ENCODE data around the gene STARD5.

Gene STARD5

DNA sequence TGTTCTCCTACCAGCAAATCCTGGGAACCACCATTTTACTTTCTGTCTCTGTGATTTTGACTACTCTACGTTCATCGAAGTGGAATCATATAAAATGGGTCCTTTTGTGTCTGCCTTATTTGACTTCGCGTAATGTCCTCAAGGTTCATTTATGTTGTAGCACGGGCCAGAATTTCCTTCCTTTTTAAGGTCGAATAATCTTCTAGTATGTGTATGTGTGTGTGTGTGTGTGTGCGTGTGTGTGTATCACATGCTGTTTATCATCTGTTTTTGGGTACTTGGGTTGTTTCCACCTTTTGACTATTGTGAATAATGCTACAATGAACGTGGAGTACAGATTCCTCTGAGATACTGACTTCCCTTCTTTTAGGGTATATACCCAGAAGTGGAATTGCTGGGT, 35.3 kb downstream of the STARD5 start:
- DNase-seq, result no peak

- no peak for DNase-seq
These were observed 35.9 kb downstream of the STARD5 start for GRCh38 chr15:81288040-81288439.

GRCh38 chr15:81286621-81287121, 37.3 kb downstream of the STARD5 start:
- no peak for DNase-seq

GRCh38 chr15:81285461-81285860, 38.5 kb downstream of the STARD5 start:
- DNase-seq, result no peak

DNA sequence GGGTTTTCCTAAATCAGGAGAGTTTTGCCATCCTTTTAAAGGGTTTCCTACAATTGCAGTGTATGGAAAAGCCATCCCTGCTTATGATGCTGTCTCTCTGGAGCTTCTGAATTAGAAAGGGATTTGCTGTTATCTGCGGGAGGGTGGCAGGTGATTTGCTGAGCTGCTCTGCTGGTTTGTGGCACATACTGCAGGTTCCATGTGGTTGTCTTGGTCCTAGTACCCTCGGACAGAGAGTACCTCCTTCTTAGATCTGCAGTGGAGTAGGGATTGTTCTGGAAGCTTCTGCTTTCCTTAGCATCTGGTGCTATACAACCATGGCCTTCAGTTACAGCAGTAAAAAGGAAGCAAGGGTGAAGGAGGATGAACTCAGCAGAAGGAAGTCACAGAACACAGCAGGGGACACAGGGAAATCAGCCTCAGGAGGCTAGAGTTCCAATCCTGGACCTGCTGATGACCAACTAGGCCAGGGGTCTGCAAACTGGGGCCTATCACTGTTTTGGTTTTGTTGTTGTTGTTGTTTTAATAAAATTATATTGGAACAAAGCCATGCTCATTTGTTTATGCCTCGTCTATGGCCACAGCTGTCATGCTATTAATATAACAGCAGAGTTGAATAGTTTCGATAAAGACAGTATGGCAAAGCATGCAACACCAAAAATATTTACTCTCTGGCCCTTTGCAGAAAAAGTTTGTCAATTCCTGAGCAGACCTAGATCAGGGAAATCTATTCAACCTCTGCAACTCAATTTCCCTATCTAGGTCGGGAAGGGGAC, 39.5 kb downstream of the STARD5 start:
- no peak for DNase-seq

DNA sequence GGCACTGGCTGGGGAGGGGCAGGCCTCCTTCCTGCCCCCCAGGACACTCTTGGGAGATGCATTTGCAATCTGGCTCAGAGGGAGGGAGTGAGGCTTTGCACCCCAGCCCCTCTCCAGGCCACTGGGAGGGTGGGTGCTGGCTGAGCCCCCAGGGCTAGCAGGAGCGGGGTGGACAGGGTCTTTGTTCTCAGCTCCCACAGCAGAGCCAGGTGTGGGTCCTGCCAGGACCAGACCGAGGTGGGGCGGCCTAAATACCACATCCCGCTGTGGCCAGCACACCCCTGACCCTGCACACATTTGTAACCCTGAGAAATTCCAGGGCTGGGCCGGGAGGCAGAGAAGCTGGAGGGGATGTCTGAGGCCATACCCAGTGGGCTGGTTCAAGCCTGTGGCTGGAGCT, 41.0 kb downstream of the STARD5 start:
- no peak for DNase-seq

GRCh38 chr15:81282606-81282895, 41.4 kb downstream of the STARD5 start:
- DNase-seq, result no peak

- no peak for DNase-seq
These were observed 42.0 kb downstream of the STARD5 start for GRCh38 chr15:81281766-81282605.

GRCh38 chr15:81281456-81281735, 42.5 kb downstream of the STARD5 start:
- no peak for DNase-seq

DNA sequence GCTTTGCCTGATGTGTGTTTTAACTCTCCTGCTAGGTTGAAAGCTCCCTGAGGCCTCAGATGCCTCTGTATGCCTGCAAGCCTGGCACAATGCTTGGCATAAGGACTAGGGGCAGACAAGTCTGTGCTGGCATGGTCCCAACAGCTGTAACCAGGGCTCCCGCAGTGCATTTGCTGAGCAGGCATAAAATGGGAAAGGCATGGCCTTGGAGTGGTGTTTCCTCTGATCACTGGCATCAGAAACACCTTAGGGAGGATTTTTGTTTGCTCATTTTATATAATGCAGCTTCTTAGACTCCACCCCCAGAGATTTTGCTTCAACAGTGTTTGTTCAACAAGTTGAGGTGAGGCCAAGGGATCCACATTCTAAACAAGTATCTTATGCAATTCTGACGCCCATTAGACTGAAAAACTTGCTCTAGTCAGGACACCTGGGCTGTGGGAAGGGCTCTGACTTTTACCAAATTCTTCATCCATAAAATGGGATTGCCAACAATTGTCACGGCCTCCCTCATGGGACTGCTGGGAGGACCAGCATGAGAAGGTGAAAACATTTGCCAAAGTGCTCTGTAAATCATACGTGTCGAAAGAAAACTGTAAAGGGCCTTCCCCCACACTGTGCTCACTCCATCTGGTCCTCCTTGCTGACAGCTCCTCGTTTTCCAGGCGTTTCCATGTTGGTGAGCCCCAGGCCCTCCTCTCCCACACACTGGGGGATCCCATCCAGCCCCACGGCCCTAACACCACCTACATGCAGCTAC, 43.1 kb downstream of the STARD5 start:
- no peak for DNase-seq

DNA sequence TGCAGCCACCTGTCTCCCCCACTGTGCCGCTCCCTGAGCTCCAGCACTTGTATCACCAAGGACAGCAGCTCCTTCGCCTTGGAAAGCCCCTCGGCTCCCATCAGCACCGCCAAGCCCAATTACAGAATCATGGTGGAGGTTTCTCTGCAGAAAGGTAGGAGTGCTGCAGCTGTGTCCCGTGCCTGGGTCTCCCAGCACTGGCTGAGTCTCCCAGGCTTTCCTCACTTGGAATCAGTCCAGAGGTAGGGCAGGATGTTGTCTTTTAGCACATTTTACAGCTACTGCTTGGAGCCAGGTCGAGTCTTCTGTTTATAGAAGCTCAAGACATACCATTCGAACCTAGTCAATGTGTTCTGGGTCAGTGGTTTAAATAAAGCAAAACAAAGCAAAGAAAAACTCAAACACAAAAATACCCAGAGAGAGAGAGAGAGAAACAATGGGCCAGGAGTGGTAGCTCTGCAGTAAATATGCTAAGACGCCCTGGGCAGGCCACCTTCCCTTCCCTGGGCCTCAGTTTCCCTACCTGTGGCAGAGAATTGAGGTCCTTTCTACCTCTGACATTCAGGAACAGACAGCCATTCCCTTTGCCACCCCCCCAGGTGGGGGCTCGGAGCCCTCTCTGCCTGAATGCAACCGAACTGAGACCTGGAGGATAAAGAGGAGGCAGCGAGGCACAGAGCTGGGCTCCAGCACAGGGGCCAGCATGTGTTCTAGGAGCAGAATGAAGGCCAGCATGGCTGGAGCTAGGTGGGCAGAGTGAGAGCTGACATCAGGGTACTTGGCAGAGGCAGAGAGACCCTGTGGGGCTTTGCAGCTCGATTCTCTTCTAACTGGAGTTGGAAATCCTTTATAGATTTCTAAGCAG, 44.1 kb downstream of the STARD5 start:
- no peak for DNase-seq

GRCh38 chr15:81278306-81279029, 45.5 kb downstream of the STARD5 start:
- DNase-seq, result no peak

DNA sequence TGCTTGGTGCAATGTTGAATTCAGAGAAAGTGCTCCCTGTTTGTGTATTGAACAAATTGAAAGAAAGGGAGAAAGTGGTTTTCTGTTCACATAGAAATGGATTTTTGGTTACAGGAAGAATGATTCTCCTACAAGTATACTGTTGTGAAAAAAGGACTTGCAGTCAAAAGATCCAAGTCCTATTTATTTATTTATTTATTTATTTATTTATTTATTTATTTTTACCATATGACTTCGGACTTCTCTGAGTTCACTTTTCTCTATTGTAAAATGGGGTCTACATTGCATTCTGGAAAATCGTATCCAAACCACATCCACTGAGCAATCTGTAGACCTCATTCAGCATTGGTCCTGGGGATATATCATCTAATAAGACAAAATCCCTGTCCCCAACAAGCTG, 46.1 kb downstream of the STARD5 start:
- DNase-seq, result no peak

- DNase-seq, result no peak
These were observed 47.0 kb downstream of the STARD5 start for GRCh38 chr15:81276967-81277366.

DNA sequence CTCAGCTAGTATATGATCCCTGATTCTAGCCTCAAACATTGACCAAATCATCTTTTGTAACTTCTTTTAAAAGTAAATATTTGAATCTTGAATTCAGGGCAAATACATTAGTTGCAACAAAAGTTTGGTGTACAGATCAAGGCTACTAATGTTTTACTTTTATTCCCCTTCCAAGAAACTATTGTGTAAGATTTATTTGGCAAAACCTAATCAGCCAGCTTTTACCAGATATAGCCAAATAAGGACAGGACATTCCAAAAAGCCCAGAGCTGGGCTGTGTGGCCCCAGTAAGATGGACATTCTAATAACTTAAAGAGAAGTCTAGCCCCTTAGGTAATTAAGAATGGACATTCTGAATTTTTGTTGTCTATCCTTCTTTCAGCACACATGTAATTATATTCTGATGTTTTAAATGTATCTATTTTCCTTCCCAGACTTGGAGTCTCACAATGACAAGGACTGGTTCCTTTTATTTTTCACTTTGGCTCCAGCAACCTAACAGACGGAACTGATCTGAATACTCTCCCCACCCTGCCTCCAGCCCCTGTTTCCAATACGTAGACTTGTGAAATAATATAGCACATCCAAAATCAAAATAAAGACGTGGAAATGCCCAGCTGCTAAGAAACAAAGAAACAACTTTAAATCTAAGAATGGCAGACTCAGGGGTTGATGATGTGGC, 48.1 kb downstream of the STARD5 start:
- no peak for DNase-seq

DNA sequence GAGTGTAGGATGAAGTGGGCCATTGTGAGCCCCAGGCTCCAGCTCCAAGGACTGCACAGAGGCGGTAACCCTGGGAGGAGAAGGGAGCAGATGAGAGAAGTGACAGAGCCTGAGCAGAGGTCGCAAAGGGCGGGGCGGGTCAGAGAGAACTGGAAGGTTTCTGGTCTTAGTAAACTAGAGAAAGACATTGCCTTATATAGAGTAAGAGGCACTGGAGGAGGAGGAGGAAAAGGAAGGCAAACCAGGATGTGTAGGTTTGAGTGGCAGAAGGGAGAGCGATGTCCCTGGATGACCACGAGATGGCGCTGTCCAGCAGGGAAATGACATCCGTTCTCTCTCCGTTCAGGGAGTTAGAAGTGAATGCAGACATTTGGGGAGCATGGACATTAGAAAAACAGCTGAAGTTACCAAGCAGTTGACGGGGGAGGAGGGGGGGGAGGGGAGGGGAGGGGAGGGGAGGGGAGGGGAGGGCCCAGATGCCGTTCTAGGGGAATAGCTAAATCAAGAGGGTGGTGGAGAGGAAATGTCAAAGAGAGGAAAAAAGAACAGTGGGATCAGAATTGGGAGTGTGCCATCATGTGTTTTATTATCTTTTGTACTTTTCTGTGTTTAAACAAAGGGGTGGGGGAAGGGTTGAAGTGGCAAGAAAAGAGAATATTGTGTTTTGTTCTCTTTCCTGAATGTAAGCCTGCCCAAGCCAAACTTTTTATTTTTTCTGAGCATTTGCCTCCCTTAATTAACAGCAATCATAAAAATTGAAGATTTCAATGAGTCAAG, 48.8 kb downstream of the STARD5 start:
- peak; percentile 8 to 76 (median 52) for DNase-seq

GRCh38 chr15:81274255-81274654, 49.7 kb downstream of the STARD5 start:
- DNase-seq, result no peak

GRCh38 chr15:81273855-81274254, 50.1 kb downstream of the STARD5 start:
- DNase-seq, result no peak

- DNase-seq, result no peak
These were observed 50.7 kb downstream of the STARD5 start for GRCh38 chr15:81273200-81273599.

Measured in activated CD4-positive, CD25-positive, alpha-beta regulatory T cell (primary cell).